Omental fat pad (tissue), 4 donors: ENCODE measurements around the gene ZNF687. TPM values are rescaled to one million over a fixed set of nuclear protein-coding genes. Genes with fewer than 3 reads are reported as not detected.

Experiments
- ATAC-seq: fragments of 150-250 bp; one replicate; pipeline ENCODE4 v1.9.1; 2016; ENCODE audit warnings: mild to moderate bottlenecking, moderate library complexity; ENCODE audit not compliant: low FRiP score
- DNase-seq: peaks from one replicate; pipeline ENCODE4 v3.0.0-alpha.2; 2019; ENCODE audit warnings: low spot score
- total RNA-seq, 4 donors: library from RNA; depleted of rRNA; stranded (reverse); fragments of >200 nt; gene quantifications; one replicate each; pipeline ENCODE4 v1.1.0, GENCODE V29; 2016
- TF ChIP-seq, protein P1 (sequence below), 3 donors: fragments of 450-650 bp; IDR thresholded peaks; one replicate each; pipeline ENCODE4 v1.5.1; 2016 to 2017; ENCODE audit warnings: antibody characterized with exemption in 3 of 3, mild to moderate bottlenecking in 3 of 3, moderate library complexity in 2 of 3

ZNF687 gene
- total RNA-seq, 4 donors from 2014 or later: 10.1 to 15.3 (median 14.2) TPM

DNA sequence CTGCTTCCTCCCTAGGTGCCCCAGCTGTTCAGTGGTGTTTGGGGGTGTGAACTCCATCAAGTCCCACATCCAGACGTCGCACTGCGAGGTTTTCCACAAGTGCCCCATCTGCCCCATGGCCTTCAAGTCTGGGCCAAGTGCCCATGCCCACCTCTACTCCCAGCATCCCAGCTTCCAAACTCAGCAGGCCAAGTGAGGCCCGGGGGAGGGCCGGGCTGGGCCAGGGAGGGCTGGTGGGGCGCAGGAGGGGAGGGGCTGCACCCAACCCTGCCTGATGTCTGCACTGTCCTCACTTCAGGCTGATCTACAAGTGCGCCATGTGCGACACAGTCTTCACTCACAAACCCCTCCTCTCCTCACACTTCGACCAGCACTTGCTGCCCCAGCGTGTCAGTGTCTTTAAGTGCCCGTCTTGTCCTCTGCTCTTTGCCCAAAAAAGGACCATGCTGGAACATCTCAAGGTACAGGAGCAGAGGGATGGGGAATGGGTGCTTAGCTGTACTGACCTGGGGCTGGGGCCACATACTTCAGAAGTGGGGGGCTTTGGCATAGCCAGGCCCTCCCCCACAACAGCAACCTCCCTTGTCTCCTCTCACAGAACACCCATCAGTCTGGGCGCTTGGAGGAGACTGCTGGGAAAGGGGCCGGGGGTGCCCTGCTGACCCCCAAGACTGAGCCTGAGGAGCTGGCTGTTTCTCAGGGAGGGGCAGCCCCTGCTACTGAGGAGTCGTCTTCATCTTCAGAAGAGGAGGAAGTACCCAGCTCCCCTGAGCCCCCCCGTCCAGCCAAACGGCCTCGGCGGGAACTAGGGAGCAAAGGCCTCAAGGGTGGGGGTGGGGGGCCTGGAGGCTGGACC lies 7.2 kb downstream of the ZNF687 start:
- ATAC-seq (no peak), DNase-seq (no peak)
- TF ChIP-seq, protein P1, sequence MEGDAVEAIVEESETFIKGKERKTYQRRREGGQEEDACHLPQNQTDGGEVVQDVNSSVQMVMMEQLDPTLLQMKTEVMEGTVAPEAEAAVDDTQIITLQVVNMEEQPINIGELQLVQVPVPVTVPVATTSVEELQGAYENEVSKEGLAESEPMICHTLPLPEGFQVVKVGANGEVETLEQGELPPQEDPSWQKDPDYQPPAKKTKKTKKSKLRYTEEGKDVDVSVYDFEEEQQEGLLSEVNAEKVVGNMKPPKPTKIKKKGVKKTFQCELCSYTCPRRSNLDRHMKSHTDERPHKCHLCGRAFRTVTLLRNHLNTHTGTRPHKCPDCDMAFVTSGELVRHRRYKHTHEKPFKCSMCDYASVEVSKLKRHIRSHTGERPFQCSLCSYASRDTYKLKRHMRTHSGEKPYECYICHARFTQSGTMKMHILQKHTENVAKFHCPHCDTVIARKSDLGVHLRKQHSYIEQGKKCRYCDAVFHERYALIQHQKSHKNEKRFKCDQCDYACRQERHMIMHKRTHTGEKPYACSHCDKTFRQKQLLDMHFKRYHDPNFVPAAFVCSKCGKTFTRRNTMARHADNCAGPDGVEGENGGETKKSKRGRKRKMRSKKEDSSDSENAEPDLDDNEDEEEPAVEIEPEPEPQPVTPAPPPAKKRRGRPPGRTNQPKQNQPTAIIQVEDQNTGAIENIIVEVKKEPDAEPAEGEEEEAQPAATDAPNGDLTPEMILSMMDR (IDR thresholded peaks at IDR 0.05): no peak

DNA sequence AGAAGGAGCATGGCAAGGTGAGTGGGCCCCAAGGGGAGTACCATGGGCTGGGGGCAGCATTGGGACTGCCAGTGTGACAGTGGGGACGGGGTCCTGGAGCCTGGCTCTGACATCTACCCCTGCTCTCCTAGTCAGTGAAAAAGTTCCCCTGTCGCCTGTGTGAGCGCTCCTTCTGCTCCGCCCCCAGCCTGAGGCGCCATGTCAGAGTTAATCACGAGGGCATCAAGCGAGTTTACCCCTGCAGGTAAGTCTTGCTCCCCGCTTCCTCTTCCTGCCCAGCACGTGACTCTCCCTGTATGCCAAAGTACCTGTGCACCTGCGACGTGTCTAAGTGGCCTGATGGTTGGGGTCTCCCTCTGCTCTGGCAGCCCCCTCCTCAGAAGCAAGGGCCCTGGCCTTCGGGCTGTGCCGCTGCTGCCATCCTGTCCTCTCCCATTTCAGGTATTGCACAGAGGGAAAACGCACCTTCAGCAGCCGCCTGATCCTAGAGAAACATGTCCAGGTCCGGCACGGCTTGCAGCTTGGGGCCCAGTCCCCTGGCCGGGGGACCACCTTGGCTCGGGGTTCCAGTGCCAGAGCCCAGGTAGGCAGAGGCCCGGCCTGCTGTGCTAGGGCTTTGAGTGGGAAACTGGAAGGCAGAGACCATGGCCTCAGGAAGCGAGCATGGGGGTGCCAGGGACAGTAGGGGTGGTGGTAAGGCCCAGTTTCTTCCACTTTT lies 8.1 kb downstream of the ZNF687 start:
- TF ChIP-seq, protein P1 (IDR thresholded peaks at IDR 0.05): no peak
- DNase-seq (no peak), ATAC-seq (no peak)

DNA sequence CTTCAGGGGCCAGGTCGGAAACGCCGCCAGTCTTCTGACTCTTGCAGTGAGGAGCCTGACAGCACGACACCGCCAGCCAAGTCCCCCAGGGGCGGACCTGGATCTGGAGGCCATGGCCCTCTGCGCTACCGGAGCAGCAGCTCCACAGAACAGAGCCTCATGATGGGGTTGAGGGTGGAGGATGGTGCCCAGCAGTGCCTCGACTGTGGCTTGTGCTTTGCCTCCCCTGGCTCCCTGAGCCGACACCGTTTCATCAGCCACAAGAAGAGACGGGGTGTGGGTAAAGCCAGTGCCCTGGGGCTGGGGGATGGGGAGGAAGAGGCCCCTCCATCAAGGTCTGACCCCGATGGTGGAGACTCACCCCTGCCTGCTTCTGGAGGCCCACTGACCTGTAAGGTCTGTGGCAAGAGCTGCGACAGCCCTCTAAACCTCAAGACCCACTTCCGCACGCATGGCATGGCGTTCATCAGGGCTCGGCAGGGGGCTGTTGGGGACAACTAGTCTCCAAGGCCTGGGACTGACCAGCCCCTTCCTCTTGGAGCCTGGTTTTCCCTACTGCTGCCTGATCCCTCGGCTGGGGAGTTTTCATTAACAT lies 8.7 kb downstream of the ZNF687 start:
- TF ChIP-seq, protein P1 (IDR thresholded peaks at IDR 0.05): no peak
- no peak for DNase-seq
- ATAC-seq: no peak

GRCh38 chr1:151292207-151293030 lies 10.3 kb downstream of the ZNF687 start:
- DNase-seq (no peak), ATAC-seq (no peak)
- TF ChIP-seq, protein P1 (IDR thresholded peaks at IDR 0.05): no peak

GRCh38 chr1:151293093-151293492 lies 11.0 kb downstream of the ZNF687 start:
- ATAC-seq (no peak), DNase-seq (no peak)
- TF ChIP-seq, protein P1 (IDR thresholded peaks at IDR 0.05): no peak

DNA sequence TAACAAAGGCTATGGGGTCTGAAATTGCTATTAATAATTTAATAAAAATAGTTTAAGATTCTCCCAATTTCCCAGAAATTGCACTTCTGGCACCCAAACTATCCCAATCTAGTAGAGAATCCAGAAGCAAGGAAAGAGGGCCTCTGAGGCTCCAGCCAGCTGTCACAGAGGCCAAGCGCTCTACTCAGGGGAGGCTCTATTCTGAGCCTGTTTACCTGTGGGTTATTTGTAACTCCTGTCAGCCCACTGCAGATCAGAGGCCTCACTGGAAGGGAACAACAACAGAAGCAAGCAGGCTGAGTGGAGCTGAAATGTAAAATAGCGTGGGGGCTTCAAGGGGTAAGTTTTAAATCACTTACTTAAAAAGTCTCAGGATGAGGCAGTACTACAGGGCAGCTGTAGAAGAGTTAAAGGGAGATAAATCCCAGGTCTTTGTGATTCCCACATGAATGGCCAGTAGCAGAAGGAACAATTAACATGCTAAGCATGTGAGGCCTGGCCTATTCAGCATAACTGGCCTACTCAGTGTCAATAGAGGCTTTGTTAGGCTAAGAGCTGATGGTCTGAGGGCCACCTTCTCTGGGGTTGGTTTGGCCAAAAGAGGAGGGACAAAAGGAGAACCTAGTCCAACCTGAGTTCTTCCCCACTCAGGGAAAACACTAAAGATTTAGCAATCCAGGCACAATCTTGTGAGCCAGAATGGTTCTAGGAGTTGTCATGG lies 12.8 kb downstream of the ZNF687 start:
- DNase-seq (no peak), ATAC-seq (no peak)
- TF ChIP-seq, protein P1 (IDR thresholded peaks at IDR 0.05): no peak
